Liver (tissue), 9 donors: ENCODE measurements around the gene SUB1. TPM values are rescaled to one million over a fixed set of nuclear protein-coding genes. Genes with fewer than 3 reads are reported as not detected.

Source experiments
- DNase-seq: peaks from one replicate; pipeline ENCODE4 v3.0.0-alpha.2; 2017; ENCODE audit warnings: low spot score
- H3K27ac ChIP-seq, 2 donors: one replicate each; pipeline ENCODE4 v1.7.0; 2013; ENCODE audit warnings: inconsistent platforms in 2 of 2, low read length in 2 of 2, control low read depth in 1 of 2, low read depth in 1 of 2, mild to moderate bottlenecking in 1 of 2
- H3K27me3 ChIP-seq, 4 donors: one replicate each; pipeline versions ENCODE4 v1.6.1 to v1.7.0; 2013; ENCODE audit warnings: low read length in 3 of 4, inconsistent platforms in 1 of 4, mild to moderate bottlenecking in 1 of 4, moderate library complexity in 1 of 4; ENCODE audit not compliant: control insufficient read depth in 4 of 4, insufficient read depth in 4 of 4
- H3K36me3 ChIP-seq, 4 donors: one replicate each; pipeline versions ENCODE4 v1.6.1 to v1.7.0; 2013; ENCODE audit warnings: low read length in 3 of 4, mild to moderate bottlenecking in 3 of 4, low read depth in 1 of 4, moderate library complexity in 1 of 4; ENCODE audit not compliant: control insufficient read depth in 4 of 4, insufficient read depth in 3 of 4
- H3K4me1 ChIP-seq, 4 donors: one replicate each; pipeline versions ENCODE4 v1.6.1 to v1.7.0; 2013; ENCODE audit warnings: low read length in 3 of 4, mild to moderate bottlenecking in 3 of 4, moderate library complexity in 1 of 4; ENCODE audit not compliant: control insufficient read depth in 4 of 4, insufficient read depth in 4 of 4
- H3K4me3 ChIP-seq, 3 donors: one replicate each; pipeline versions ENCODE4 v1.6.1 to v1.7.0; 2013; ENCODE audit warnings: low read length in 3 of 3, control low read depth in 1 of 3, low read depth in 1 of 3, mild to moderate bottlenecking in 1 of 3
- H3K9ac ChIP-seq, 2 donors: one replicate each; pipeline ENCODE4 v1.7.0; 2013; ENCODE audit warnings: low read length in 2 of 2, mild to moderate bottlenecking in 2 of 2, moderate library complexity in 2 of 2, control low read depth in 1 of 2, low read depth in 1 of 2
- H3K9me3 ChIP-seq, 4 donors: one replicate each; pipeline versions ENCODE4 v1.6.1 to v1.7.0; 2013; ENCODE audit warnings: low read length in 3 of 4; ENCODE audit not compliant: control insufficient read depth in 4 of 4
- FOXA1 ChIP-seq: IDR thresholded peaks from 2 replicates; pipeline ENCODE4 v1.6.1; 2016; ENCODE audit warnings: antibody characterized with exemption
- FOXA2 ChIP-seq: IDR thresholded peaks from 2 replicates; pipeline ENCODE4 v1.6.1; 2016; ENCODE audit warnings: antibody characterized with exemption
- GABPA ChIP-seq, 2 donors: IDR thresholded peaks in 1 of 2; conservative IDR thresholded peaks in 1 of 2; 2 replicates each; pipeline ENCODE4 v1.6.1; 2016; ENCODE audit warnings: antibody characterized with exemption in 2 of 2, mild to moderate bottlenecking in 1 of 2, moderate library complexity in 1 of 2
- HNF4A ChIP-seq, 2 donors: conservative IDR thresholded peaks; 2 replicates each; pipeline ENCODE4 v1.6.1; 2016; ENCODE audit warnings: antibody characterized with exemption in 2 of 2, mild to moderate bottlenecking in 2 of 2
- HNF4G ChIP-seq: IDR thresholded peaks from 2 replicates; pipeline ENCODE4 v1.6.1; 2016; ENCODE audit warnings: antibody characterized with exemption
- JUND ChIP-seq, 2 donors: IDR thresholded peaks; 2 replicates each; pipeline ENCODE4 v1.6.1; 2016; ENCODE audit warnings: antibody characterized with exemption in 2 of 2
- NR2F2 ChIP-seq: IDR thresholded peaks from 2 replicates; pipeline ENCODE4 v1.6.1; 2016; ENCODE audit warnings: antibody characterized with exemption
- RAD21 ChIP-seq, 2 donors: IDR thresholded peaks; 2 replicates each; pipeline ENCODE4 v1.6.1; 2016; ENCODE audit warnings: antibody characterized with exemption in 2 of 2, mild to moderate bottlenecking in 2 of 2
- RXRA ChIP-seq, 2 donors: IDR thresholded peaks; 2 replicates each; pipeline ENCODE4 v1.6.1; 2017 to 2018; ENCODE audit warnings: antibody characterized with exemption in 2 of 2, mild to moderate bottlenecking in 1 of 2
- SP1 ChIP-seq: IDR thresholded peaks from 2 replicates; pipeline ENCODE4 v1.6.1; 2018; ENCODE audit warnings: antibody characterized with exemption, mild to moderate bottlenecking
- YY1 ChIP-seq: IDR thresholded peaks from 2 replicates; pipeline ENCODE4 v1.6.1; 2016; ENCODE audit warnings: antibody characterized with exemption, mild to moderate bottlenecking
- WGBS: extraction: QIAGEN DNeasy Blood & Tissue Kit; methylation state at CpG from one replicate; pipeline ENCODE4 v1.1.7; 2013; 5-methylcytosine and 5-hydroxymethylcytosine counted together
- polyA plus RNA-seq, 2 donors: library from polyadenylated mRNA; stranded (reverse) in 1 of 2; unstranded in 1 of 2; fragments of 200-250 nt in 1 of 2; fragments of >200 nt in 1 of 2; fragmentation: Nextera tagmentation in 1 of 2; extraction: Ambion mirVana in 1 of 2; gene quantifications; one replicate each; pipeline versions ENCODE4 v1.2.1 to v1.2.3, GENCODE V29; 2013 to 2015
- total RNA-seq, 2 donors: library from RNA; depleted of rRNA; stranded (reverse); fragments of >200 nt; gene quantifications; one replicate each; pipeline ENCODE4 v1.2.3, GENCODE V29; 2014
- TF ChIP-seq, protein P1 (sequence below): IDR thresholded peaks from 2 replicates; pipeline ENCODE4 v1.6.1; 2016; ENCODE audit warnings: antibody characterized with exemption
- TF ChIP-seq, protein P2 (sequence below): IDR thresholded peaks from 2 replicates; pipeline ENCODE4 v1.6.1; 2016; ENCODE audit warnings: antibody characterized with exemption, mild to moderate bottlenecking
- TF ChIP-seq, protein P3 (sequence below): IDR thresholded peaks from 2 replicates; pipeline ENCODE4 v1.6.1; 2016; ENCODE audit warnings: antibody characterized with exemption
- TF ChIP-seq, protein P4 (sequence below): IDR thresholded peaks from 2 replicates; pipeline ENCODE4 v1.6.1; 2016; ENCODE audit warnings: antibody characterized with exemption
- TF ChIP-seq, protein P5 (sequence below): fragments of 150-350 bp; IDR thresholded peaks from 2 replicates; pipeline ENCODE4 v1.5.1; 2017; ENCODE audit warnings: improper control_type of control experiment, low read depth, low read length; ENCODE audit not compliant: missing input control
- donor health status: healthy.
- donor health status: healthy.
- donor health status: healthy.
- donor health status: healthy.
- donor health status: healthy.

SUB1 gene
- total and polyA plus RNA-seq, 4 donors, result 51.8 to 238 (median 60.3) TPM

DNA sequence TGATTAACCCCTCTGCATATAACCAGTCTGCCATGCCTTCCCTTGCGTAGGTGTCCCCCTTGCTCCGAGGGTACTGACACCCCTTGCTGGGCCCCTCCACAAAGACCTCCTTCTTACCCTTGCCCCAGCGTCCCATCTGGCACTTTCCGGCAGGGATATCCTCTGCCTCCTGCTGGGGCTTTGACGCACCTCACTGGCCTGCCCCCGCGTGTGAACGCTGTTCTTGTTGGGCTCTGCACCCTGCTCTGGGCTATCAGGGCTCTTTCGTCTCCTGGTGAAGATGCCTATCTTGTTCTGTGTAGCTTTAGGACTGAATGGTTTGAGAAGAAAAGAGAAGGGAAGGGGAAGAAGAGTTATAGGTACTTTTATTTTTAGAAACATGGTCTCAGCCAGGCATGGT is 53.0 kb downstream of the SUB1 start:
- no peak for DNase-seq
- Histone ChIP-seq H3K4me3 (no peak overlapping the region), H3K27ac (no peak overlapping the region), H3K4me1 (peaks cover 0 to 10% (median 6%) of the 10 kb centered on the region in 4 donors), H3K27me3 (no peaks in the 10 kb centered on the region), H3K9me3 (no peaks in the 10 kb centered on the region), H3K9ac (no peak overlapping the region), H3K36me3 (no peaks in the 10 kb centered on the region)
- 95% methylated on average over 9 of the region's 9 CpGs for WGBS
- TF ChIP-seq, protein P1, sequence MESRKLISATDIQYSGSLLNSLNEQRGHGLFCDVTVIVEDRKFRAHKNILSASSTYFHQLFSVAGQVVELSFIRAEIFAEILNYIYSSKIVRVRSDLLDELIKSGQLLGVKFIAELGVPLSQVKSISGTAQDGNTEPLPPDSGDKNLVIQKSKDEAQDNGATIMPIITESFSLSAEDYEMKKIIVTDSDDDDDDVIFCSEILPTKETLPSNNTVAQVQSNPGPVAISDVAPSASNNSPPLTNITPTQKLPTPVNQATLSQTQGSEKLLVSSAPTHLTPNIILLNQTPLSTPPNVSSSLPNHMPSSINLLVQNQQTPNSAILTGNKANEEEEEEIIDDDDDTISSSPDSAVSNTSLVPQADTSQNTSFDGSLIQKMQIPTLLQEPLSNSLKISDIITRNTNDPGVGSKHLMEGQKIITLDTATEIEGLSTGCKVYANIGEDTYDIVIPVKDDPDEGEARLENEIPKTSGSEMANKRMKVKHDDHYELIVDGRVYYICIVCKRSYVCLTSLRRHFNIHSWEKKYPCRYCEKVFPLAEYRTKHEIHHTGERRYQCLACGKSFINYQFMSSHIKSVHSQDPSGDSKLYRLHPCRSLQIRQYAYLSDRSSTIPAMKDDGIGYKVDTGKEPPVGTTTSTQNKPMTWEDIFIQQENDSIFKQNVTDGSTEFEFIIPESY, result no peak
- TF ChIP-seq HNF4G (no peak), RXRA (IDR thresholded peaks at IDR 0.05) (no peak), JUND (IDR thresholded peaks at IDR 0.05) (no peak), NR2F2 (no peak), FOXA1 (no peak), YY1 (no peak), RAD21 (IDR thresholded peaks at IDR 0.05) (no peak), FOXA2 (no peak), SP1 (no peak)
- TF ChIP-seq, protein P2, sequence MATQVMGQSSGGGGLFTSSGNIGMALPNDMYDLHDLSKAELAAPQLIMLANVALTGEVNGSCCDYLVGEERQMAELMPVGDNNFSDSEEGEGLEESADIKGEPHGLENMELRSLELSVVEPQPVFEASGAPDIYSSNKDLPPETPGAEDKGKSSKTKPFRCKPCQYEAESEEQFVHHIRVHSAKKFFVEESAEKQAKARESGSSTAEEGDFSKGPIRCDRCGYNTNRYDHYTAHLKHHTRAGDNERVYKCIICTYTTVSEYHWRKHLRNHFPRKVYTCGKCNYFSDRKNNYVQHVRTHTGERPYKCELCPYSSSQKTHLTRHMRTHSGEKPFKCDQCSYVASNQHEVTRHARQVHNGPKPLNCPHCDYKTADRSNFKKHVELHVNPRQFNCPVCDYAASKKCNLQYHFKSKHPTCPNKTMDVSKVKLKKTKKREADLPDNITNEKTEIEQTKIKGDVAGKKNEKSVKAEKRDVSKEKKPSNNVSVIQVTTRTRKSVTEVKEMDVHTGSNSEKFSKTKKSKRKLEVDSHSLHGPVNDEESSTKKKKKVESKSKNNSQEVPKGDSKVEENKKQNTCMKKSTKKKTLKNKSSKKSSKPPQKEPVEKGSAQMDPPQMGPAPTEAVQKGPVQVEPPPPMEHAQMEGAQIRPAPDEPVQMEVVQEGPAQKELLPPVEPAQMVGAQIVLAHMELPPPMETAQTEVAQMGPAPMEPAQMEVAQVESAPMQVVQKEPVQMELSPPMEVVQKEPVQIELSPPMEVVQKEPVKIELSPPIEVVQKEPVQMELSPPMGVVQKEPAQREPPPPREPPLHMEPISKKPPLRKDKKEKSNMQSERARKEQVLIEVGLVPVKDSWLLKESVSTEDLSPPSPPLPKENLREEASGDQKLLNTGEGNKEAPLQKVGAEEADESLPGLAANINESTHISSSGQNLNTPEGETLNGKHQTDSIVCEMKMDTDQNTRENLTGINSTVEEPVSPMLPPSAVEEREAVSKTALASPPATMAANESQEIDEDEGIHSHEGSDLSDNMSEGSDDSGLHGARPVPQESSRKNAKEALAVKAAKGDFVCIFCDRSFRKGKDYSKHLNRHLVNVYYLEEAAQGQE, result no peak
- TF ChIP-seq, protein P3, sequence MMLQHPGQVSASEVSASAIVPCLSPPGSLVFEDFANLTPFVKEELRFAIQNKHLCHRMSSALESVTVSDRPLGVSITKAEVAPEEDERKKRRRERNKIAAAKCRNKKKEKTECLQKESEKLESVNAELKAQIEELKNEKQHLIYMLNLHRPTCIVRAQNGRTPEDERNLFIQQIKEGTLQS, result no peak

DNA sequence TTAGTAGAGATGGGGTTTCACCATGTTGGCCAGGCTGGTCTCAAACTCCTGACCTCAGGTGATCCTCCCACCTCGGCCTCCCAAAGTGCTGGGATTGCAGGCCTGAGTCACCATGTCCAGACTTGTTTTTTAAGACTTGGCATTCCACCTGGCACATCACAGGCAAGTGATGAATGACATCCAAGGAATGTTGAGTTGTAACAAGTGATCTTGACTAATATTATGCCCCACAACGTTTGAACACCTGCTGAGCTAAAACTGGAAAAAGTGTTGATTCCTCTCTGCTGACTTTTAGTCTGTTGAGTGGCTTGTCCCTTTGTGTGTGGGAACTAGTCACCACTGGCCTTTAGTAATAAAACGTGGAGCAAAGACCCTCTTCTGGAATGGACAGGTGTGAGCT is 54.6 kb downstream of the SUB1 start:
- Histone ChIP-seq H3K27me3 (no peaks in the 10 kb centered on the region), H3K36me3 (no peaks in the 10 kb centered on the region), H3K4me3 (no peak overlapping the region), H3K27ac (no peak overlapping the region), H3K9me3 (no peaks in the 10 kb centered on the region), H3K4me1 (peaks cover 0 to 8% (median 5%) of the 10 kb centered on the region in 4 donors), H3K9ac (no peak overlapping the region)
- WGBS, result 83% methylated on average over 3 of the region's 3 CpGs
- no peak for TF ChIP-seq HNF4A (conservative IDR thresholded peaks at IDR 0.05)
- TF ChIP-seq FOXA1, result no peak
- no peak for TF ChIP-seq NR2F2
- no peak for TF ChIP-seq FOXA2
- TF ChIP-seq GABPA (IDR thresholded peaks at IDR 0.05 in 1 of 2, conservative IDR thresholded peaks at IDR 0.05 in 1 of 2), result no peak
- TF ChIP-seq, protein P3, result no peak
- TF ChIP-seq, protein P4, sequence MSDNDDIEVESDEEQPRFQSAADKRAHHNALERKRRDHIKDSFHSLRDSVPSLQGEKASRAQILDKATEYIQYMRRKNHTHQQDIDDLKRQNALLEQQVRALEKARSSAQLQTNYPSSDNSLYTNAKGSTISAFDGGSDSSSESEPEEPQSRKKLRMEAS, result no peak
- TF ChIP-seq, protein P5, sequence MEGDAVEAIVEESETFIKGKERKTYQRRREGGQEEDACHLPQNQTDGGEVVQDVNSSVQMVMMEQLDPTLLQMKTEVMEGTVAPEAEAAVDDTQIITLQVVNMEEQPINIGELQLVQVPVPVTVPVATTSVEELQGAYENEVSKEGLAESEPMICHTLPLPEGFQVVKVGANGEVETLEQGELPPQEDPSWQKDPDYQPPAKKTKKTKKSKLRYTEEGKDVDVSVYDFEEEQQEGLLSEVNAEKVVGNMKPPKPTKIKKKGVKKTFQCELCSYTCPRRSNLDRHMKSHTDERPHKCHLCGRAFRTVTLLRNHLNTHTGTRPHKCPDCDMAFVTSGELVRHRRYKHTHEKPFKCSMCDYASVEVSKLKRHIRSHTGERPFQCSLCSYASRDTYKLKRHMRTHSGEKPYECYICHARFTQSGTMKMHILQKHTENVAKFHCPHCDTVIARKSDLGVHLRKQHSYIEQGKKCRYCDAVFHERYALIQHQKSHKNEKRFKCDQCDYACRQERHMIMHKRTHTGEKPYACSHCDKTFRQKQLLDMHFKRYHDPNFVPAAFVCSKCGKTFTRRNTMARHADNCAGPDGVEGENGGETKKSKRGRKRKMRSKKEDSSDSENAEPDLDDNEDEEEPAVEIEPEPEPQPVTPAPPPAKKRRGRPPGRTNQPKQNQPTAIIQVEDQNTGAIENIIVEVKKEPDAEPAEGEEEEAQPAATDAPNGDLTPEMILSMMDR, result no peak
- DNase-seq, result no peak
